PC-3 (cell line): ENCODE measurements around the gene PLEKHS1. TPM values are rescaled to one million over a fixed set of nuclear protein-coding genes. Genes with fewer than 3 reads are reported as not detected.

Source experiments
- ATAC-seq: fragments of 200-7000 bp; cut with Tn5 transposase; 2 replicates; pipeline ENCODE4 v1.9.1; 2020; ENCODE audit warnings: mild to moderate bottlenecking, moderate library complexity
- BruUV-seq: library from RNA; stranded (reverse); fragments of 400-500 nt; replicated peaks from 2 replicates; lab custom pipeline; 2021; lab: Mats Ljungman, UMichigan
- CTCF ChIA-PET: fragments of 300-600 bp; sonication (Branson Sonifier 250); formaldehyde crosslinking; loops from one replicate; lab custom pipeline; 2022; ENCODE audit warnings: antibody characterized with exemption; lab: Charles Lee
- POLR2A ChIA-PET: fragments of 300-600 bp; sonication (Branson Sonifier 250); formaldehyde crosslinking; loops from one replicate; lab custom pipeline; 2022; ENCODE audit warnings: antibody characterized with exemption; ENCODE audit not compliant: unreplicated experiment; lab: Charles Lee
- DNase-seq: peaks from one replicate; pipeline ENCODE4 v3.0.0-alpha.2; 2015
- H2AFZ ChIP-seq: fragments of 300-600 bp; sonication (generic); 2 replicates; pipeline ENCODE4 v1.6.0; 2016; ENCODE audit warnings: antibody characterized with exemption, low read length
- H3F3A ChIP-seq: fragments of 300-600 bp; sonication (generic); one replicate; pipeline ENCODE4 v1.6.0; 2017; ENCODE audit warnings: antibody characterized with exemption, low read length, control low read depth, mild to moderate bottlenecking; ENCODE audit not compliant: unreplicated experiment
- H3K27ac ChIP-seq: fragments of 300-600 bp; sonication (generic); 2 replicates; pipeline ENCODE4 v1.5.1; 2016; ENCODE audit warnings: mild to moderate bottlenecking, low read length
- H3K27me3 ChIP-seq: fragments of 300-600 bp; sonication (generic); 2 replicates; pipeline ENCODE4 v1.6.1; 2016; ENCODE audit warnings: low read length, mixed read lengths
- H3K36me3 ChIP-seq: fragments of 300-600 bp; sonication (generic); 2 replicates; pipeline ENCODE4 v1.6.1; 2016; ENCODE audit warnings: low read depth, mixed run types, low read length, mixed read lengths
- H3K4me1 ChIP-seq: fragments of 300-600 bp; sonication (generic); 2 replicates; pipeline ENCODE4 v1.5.1; 2016; ENCODE audit warnings: low read length; ENCODE audit not compliant: insufficient read depth
- H3K4me2 ChIP-seq: fragments of 300-600 bp; sonication (generic); 2 replicates; pipeline ENCODE4 v1.6.0; 2016; ENCODE audit warnings: low read length
- H3K4me3 ChIP-seq: fragments of 300-600 bp; sonication (generic); 2 replicates; pipeline ENCODE4 v1.5.1; 2016; ENCODE audit warnings: mild to moderate bottlenecking, low read length, mixed read lengths
- H3K79me2 ChIP-seq: fragments of 300-600 bp; sonication (generic); 2 replicates; pipeline ENCODE4 v1.6.1; 2017; ENCODE audit warnings: low read length, mixed read lengths
- H3K9ac ChIP-seq: fragments of 300-600 bp; sonication (generic); 2 replicates; pipeline ENCODE4 v1.6.0; 2016; ENCODE audit warnings: mild to moderate bottlenecking, low read length
- H3K9me2 ChIP-seq: fragments of 300-600 bp; sonication (generic); replicated peaks from 2 replicates; pipeline ENCODE4 v1.6.1; 2016; ENCODE audit warnings: mixed run types, low read length, mixed read lengths
- H3K9me3 ChIP-seq: fragments of 300-600 bp; sonication (generic); 2 replicates; pipeline ENCODE4 v1.6.1; 2016; ENCODE audit warnings: low read length, mixed read lengths
- H4K20me1 ChIP-seq: fragments of 300-600 bp; sonication (generic); 2 replicates; pipeline ENCODE4 v1.6.1; 2016; ENCODE audit warnings: low read length, mixed read lengths
- EZH2 ChIP-seq: fragments of 300-600 bp; sonication (generic); IDR thresholded peaks from one replicate; pipeline ENCODE4 v1.6.1; 2017; ENCODE audit warnings: antibody characterized with exemption, mild to moderate bottlenecking, low read length; ENCODE audit not compliant: unreplicated experiment
- EZH2phosphoT487 ChIP-seq: fragments of 300-600 bp; sonication (generic); IDR thresholded peaks from 2 replicates; pipeline ENCODE4 v1.6.1; 2018; ENCODE audit warnings: mild to moderate bottlenecking, antibody characterized with exemption, low read length, borderline replicate concordance
- intact Hi-C: fragments of 100-400 bp; cut with micrococcal nuclease; formaldehyde crosslinking; loops from 2 replicates; pipeline ENCODE4 v1.9.0; 2023
- total RNA-seq: library from RNA; depleted of rRNA; stranded (reverse); fragments of >200 nt; gene quantifications from 2 replicates; pipeline ENCODE4 v1.2.3, GENCODE V29; 2014
- TF ChIP-seq, protein P1 (sequence below): fragments of 300-600 bp; sonication (generic); conservative IDR thresholded peaks from 2 replicates; pipeline ENCODE4 v1.5.1; 2017; ENCODE audit warnings: antibody characterized with exemption, low read depth, mild to moderate bottlenecking, low read length

Gene PLEKHS1
- total RNA-seq, 1 experiment from 2014 or later: not detected

DNA sequence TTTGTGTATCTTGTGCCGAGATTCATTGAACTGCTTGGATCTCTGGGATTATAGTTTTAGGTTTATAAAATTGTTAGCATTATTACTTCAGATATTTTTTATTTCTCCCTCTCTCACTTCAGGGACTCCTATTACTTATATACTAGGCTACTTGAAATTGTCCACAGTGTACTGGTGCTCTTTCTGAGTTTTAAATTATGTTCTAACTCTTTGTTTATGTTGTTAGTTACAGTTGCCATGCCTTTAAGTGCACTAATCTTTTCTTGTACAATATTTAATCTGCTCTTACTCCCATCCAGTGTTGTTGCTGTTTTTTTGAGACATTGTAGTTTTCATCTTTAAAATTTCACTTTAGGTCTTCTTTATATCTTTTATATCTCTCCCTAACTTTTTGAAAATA, 13.1 kb downstream of the PLEKHS1 start:
- peaks cover 54% of the 10 kb centered on the region for H3K27me3 ChIP-seq
- no peaks in the 10 kb centered on the region for H3K79me2 ChIP-seq
- no peaks in the 10 kb centered on the region for H3K36me3 ChIP-seq
- no peaks in the 10 kb centered on the region for H3K4me1 ChIP-seq
- no peak overlapping the region for H3K9ac ChIP-seq
- H3K4me2 ChIP-seq: no peak overlapping the region
- BruUV-seq: no TSS peak
- no peak overlapping the region for H2AFZ ChIP-seq
- ChIA-PET POLR2A (no interaction called here), CTCF (no interaction called here)
- TF ChIP-seq EZH2phosphoT487: no peak
- intact Hi-C loops: no loop called here
- H3K4me3 ChIP-seq: no peak overlapping the region
- ATAC-seq (no peak), DNase-seq (no peak)
- H3K27ac ChIP-seq: no peak overlapping the region
- H4K20me1 ChIP-seq: no peaks in the 10 kb centered on the region
- no peaks in the 10 kb centered on the region for H3K9me3 ChIP-seq
- no peaks in the 10 kb centered on the region for H3K9me2 ChIP-seq
- H3F3A ChIP-seq: no peaks in the 10 kb centered on the region

- Histone ChIP-seq H3F3A (no peaks in the 10 kb centered on the region), H3K27ac (no peak overlapping the region), H3K36me3 (no peaks in the 10 kb centered on the region), H3K4me3 (no peak overlapping the region), H3K9ac (no peak overlapping the region), H3K27me3 (peaks cover 67% of the 10 kb centered on the region), H3K4me1 (no peaks in the 10 kb centered on the region), H3K9me2 (no peaks in the 10 kb centered on the region), H2AFZ (no peak overlapping the region), H3K9me3 (no peaks in the 10 kb centered on the region), H4K20me1 (no peaks in the 10 kb centered on the region), H3K4me2 (no peak overlapping the region), H3K79me2 (no peaks in the 10 kb centered on the region)
- CTCF ChIA-PET: no interaction called here
- TF ChIP-seq EZH2phosphoT487: no peak
- TF ChIP-seq, protein P1, sequence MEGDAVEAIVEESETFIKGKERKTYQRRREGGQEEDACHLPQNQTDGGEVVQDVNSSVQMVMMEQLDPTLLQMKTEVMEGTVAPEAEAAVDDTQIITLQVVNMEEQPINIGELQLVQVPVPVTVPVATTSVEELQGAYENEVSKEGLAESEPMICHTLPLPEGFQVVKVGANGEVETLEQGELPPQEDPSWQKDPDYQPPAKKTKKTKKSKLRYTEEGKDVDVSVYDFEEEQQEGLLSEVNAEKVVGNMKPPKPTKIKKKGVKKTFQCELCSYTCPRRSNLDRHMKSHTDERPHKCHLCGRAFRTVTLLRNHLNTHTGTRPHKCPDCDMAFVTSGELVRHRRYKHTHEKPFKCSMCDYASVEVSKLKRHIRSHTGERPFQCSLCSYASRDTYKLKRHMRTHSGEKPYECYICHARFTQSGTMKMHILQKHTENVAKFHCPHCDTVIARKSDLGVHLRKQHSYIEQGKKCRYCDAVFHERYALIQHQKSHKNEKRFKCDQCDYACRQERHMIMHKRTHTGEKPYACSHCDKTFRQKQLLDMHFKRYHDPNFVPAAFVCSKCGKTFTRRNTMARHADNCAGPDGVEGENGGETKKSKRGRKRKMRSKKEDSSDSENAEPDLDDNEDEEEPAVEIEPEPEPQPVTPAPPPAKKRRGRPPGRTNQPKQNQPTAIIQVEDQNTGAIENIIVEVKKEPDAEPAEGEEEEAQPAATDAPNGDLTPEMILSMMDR: no peak
- TF ChIP-seq EZH2: no peak
- POLR2A ChIA-PET: no interaction called here
- ATAC-seq (no peak), DNase-seq (no peak)
- intact Hi-C loops: no loop called here
- BruUV-seq: no TSS peak
These were observed 14.4 kb downstream of the PLEKHS1 start for GRCh38 chr10:113765910-113766309.

DNA sequence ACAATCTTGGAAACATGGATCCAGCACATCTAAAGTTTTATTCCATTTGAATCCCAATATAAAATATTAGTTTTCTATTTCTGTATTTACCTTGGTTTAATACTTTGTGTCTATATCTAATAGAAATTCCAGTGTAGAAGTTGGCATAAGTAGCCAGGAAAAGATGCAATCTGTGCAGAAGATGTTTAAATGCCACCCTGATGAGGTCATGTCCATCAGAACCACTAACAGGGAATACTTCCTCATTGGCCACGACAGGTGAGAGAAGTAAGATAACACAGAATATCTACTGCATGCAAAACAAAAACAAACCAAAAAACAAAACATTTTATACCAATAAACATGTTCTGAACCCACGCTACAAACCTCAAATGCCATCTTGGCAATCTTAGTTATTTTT, 15.7 kb downstream of the PLEKHS1 start:
- Histone ChIP-seq H2AFZ (no peak overlapping the region), H3K4me2 (no peak overlapping the region), H4K20me1 (no peaks in the 10 kb centered on the region), H3K79me2 (no peaks in the 10 kb centered on the region), H3K27ac (no peak overlapping the region), H3K9ac (no peak overlapping the region), H3K9me2 (no peaks in the 10 kb centered on the region), H3K4me1 (no peaks in the 10 kb centered on the region), H3K27me3 (peaks cover 76% of the 10 kb centered on the region), H3K36me3 (no peaks in the 10 kb centered on the region), H3F3A (no peaks in the 10 kb centered on the region), H3K4me3 (no peak overlapping the region), H3K9me3 (no peaks in the 10 kb centered on the region)
- ChIA-PET POLR2A (no interaction called here), CTCF (interaction anchor here (0.6 kb wide), 1 partner anchor 1028 kb away, joined by 3 read pairs; no protein-coding TSS in a partner anchor)
- DNase-seq: no peak
- no peak for TF ChIP-seq EZH2phosphoT487
- TF ChIP-seq, protein P1: no peak
- TF ChIP-seq EZH2: no peak
- no peak for ATAC-seq
- BruUV-seq: no TSS peak
- intact Hi-C loops: no loop called here
